ENCODE results near the gene BOC. TPM values are rescaled to one million over a fixed set of nuclear protein-coding genes. Genes with fewer than 3 reads are reported as not detected.

The BOC gene
- total and polyA plus RNA-seq, 10 donors = 1.5 to 21.9 (median 13.5) TPM

DNA sequence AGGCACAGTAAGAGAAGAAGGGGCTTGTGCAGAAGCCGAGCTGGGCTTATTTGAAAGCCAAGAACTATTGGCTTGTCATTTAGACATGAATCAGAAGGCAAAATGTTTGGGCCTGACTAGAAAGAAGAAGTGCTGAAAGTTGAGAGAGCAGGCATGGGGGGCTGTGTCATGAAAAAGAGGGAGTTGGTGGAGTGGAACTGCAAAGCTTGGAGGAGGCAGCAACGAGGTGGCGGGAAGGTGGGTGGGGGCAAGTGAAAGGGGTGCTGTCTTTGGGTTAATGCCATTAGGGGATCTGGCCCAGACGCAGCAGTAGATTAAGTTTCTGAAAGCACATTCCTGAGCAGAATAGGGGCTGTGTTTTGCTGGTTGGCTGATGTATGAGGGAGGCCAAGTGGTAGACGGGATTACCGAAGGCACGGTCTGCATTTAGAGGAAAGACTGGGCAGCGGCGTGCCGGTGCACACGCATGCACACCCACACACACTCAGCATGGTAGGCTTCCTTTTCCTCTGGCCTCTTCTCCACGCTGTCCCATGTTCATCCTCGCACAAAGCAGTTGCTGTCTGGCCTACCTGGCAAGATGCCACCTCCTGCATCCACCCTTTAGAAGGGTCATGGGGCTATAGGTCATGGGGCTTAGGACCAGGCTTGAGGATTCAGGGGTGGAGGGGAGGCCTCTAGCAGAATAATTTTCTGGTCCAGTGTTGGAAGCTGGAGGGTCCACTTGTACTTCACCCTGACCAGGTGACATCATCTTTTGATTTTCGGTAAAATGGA lies 43.0 kb downstream of the BOC start:
- no peaks in the 10 kb centered on the region for H3K27me3 ChIP-seq (replicated peaks in 1 of 7)
- intact Hi-C loops (cut with DNase I; ENCODE audit: low total_unique reads) = no loop called here
- TF ChIP-seq, protein P1, sequence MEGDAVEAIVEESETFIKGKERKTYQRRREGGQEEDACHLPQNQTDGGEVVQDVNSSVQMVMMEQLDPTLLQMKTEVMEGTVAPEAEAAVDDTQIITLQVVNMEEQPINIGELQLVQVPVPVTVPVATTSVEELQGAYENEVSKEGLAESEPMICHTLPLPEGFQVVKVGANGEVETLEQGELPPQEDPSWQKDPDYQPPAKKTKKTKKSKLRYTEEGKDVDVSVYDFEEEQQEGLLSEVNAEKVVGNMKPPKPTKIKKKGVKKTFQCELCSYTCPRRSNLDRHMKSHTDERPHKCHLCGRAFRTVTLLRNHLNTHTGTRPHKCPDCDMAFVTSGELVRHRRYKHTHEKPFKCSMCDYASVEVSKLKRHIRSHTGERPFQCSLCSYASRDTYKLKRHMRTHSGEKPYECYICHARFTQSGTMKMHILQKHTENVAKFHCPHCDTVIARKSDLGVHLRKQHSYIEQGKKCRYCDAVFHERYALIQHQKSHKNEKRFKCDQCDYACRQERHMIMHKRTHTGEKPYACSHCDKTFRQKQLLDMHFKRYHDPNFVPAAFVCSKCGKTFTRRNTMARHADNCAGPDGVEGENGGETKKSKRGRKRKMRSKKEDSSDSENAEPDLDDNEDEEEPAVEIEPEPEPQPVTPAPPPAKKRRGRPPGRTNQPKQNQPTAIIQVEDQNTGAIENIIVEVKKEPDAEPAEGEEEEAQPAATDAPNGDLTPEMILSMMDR (IDR thresholded peaks at IDR 0.05 in 8 of 11, conservative IDR thresholded peaks at IDR 0.05 in 3 of 11) = no peak
- TF ChIP-seq POLR2A (IDR thresholded peaks at IDR 0.05) (no peak), POLR2AphosphoS5 (IDR thresholded peaks at IDR 0.05) (no peak)
- WGBS, 5 donors = 72 to 83% (median 80%) methylated on average over 14 of the region's 14 CpGs
- DNase-seq = no peak
- no peaks in the 10 kb centered on the region for H3K9me3 ChIP-seq
- peaks cover 0 to 16% (median 2%) of the 10 kb centered on the region in 6 donors for H3K4me1 ChIP-seq
- no peaks in the 10 kb centered on the region for H3K36me3 ChIP-seq
- H3K27ac ChIP-seq = no peak overlapping the region
- H3K4me3 ChIP-seq = no peak overlapping the region

DNA sequence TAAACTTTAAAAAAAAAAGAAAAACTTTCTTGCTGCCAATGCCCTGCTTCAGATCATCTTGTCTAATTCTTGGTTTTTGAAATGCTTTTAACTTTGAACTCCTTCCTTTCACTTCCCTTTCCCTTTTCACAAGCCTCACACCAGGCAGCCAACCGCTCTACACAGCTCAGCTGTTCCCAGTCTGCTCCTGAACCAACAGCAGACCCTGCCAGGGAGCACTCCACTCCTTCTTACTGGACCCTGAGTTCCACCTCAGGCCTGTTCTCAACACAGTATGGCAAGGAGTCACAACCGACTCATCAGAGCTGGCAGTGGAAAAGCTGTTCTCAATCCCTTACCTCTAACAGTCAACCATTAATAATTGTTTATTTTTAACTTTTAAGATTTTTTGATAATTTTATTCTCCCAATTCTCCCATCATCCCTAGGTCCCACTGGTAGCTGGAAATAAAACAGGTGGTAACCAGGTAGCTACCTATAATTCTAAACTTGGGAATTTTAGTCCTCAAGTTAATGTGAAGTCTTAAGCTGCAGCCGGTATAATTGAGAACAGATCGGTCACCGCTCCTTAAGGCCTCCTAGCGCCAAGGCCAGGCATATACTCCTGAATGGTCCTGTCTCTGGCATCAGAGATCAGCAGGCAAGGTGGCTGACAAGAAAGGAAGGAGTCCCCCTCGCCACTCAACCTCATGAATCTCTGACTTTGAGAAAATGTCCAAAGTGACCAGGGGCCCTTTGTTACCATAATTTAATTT lies 43.9 kb downstream of the BOC start:
- Histone ChIP-seq H3K27ac (no peak overlapping the region), H3K27me3 (replicated peaks in 1 of 7) (no peaks in the 10 kb centered on the region), H3K9me3 (no peaks in the 10 kb centered on the region), H3K4me3 (no peak overlapping the region), H3K36me3 (no peaks in the 10 kb centered on the region), H3K4me1 (peaks cover 0 to 16% (median 2%) of the 10 kb centered on the region in 6 donors)
- no peak for DNase-seq
- 84 to 93% (median 87%) methylated on average over 7 of the region's 7 CpGs for WGBS, 5 donors
- intact Hi-C loops (cut with DNase I; ENCODE audit: low total_unique reads) = no loop called here
- TF ChIP-seq, protein P1 (IDR thresholded peaks at IDR 0.05 in 8 of 11, conservative IDR thresholded peaks at IDR 0.05 in 3 of 11) = no peak
- TF ChIP-seq POLR2A (IDR thresholded peaks at IDR 0.05) (no peak), POLR2AphosphoS5 (IDR thresholded peaks at IDR 0.05) (no peak)

DNA sequence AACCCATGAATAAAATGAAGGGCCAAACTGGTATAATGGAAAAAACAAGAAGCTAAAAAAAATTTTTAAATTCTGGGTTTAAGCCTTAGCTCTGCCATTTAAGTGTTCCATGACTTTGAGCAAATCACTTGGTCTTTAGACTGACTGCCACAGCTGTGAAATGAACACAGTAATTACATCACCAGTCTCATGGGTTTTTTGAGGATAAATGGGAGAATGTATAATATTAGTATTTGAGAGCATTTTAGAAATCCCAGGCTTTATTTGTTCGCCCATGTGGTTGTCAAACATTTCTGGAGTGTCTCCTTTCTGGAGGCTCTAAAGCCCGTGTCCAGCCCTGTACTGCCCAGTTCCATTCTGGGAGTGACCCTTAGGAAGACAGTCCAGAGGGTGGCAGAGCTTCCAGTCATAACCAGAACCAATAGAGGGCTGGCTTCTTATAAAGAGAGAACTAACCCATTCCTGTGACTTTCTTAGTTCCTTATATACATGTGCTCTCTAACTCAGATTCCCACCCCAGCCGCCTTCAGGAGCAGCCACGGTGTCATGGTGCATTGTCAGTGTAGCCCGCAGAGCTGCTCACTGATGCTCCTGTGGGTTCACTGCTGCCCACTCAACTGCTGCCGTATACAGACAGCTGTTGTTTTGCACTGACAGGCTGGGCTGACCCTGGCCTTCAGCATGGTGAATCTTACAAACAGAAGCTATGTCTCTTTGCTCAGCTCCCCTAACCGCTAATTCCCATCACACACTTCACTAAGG lies 44.7 kb downstream of the BOC start:
- no peaks in the 10 kb centered on the region for H3K9me3 ChIP-seq
- 78 to 87% (median 83%) methylated on average over 7 of the region's 7 CpGs for WGBS, 5 donors
- peaks cover 0 to 16% (median 2%) of the 10 kb centered on the region in 6 donors for H3K4me1 ChIP-seq
- no peaks in the 10 kb centered on the region for H3K27me3 ChIP-seq (replicated peaks in 1 of 7)
- no peaks in the 10 kb centered on the region for H3K36me3 ChIP-seq
- no peak overlapping the region for H3K27ac ChIP-seq
- DNase-seq = no peak
- no peak overlapping the region for H3K4me3 ChIP-seq
- intact Hi-C loops (cut with DNase I; ENCODE audit: low total_unique reads) = no loop called here
- no peak for TF ChIP-seq POLR2A (IDR thresholded peaks at IDR 0.05)
- TF ChIP-seq, protein P1 (IDR thresholded peaks at IDR 0.05 in 8 of 11, conservative IDR thresholded peaks at IDR 0.05 in 3 of 11) = no peak
